DMS153 (cell line): Measurements from ENCODE around the gene TBC1D22B.
A peak's percentile ranks its signal among the peaks of the same experiment; 100 is the strongest.
"Not testable (repeated sequence)": the region's sequence is repeated elsewhere in the genome, so short reads cannot be mapped to it uniquely, and the experiment has no call there.

Experiments used
- DNase-seq: peaks from one replicate; lab custom pipeline; 2025; lab: John Stamatoyannopoulos, UW

The TBC1D22B gene

GRCh38 chr6:37303091-37303660, 45.6 kb downstream of the TBC1D22B start:
- no peak for DNase-seq

GRCh38 chr6:37303891-37304503, 46.4 kb downstream of the TBC1D22B start:
- no peak for DNase-seq

- no peak for DNase-seq
Observed at GRCh38 chr6:37304766-37305165, 47.2 kb downstream of the TBC1D22B start.

GRCh38 chr6:37305841-37306425, 48.4 kb downstream of the TBC1D22B start:
- peak; percentile 12 for DNase-seq

GRCh38 chr6:37306624-37307222, 49.2 kb downstream of the TBC1D22B start:
- DNase-seq, result no peak

GRCh38 chr6:37307484-37307883, 49.9 kb downstream of the TBC1D22B start:
- not testable (repeated sequence) for DNase-seq

GRCh38 chr6:37308069-37308815, 50.7 kb downstream of the TBC1D22B start:
- peak; percentile 87 for DNase-seq

GRCh38 chr6:37309046-37309445, 51.5 kb downstream of the TBC1D22B start:
- DNase-seq, result no peak

GRCh38 chr6:37309692-37310091, 52.1 kb downstream of the TBC1D22B start:
- no peak for DNase-seq

- DNase-seq, result no peak
Observed at GRCh38 chr6:37310966-37311365, 53.4 kb downstream of the TBC1D22B start.

- DNase-seq, result no peak
Observed at GRCh38 chr6:37311741-37312473, 54.3 kb downstream of the TBC1D22B start.

- no peak for DNase-seq
Observed at GRCh38 chr6:37313723-37314486, 56.3 kb downstream of the TBC1D22B start.

GRCh38 chr6:37314487-37315156, 57.0 kb downstream of the TBC1D22B start:
- DNase-seq, result no peak

GRCh38 chr6:37315157-37315515, 57.6 kb downstream of the TBC1D22B start:
- DNase-seq, result no peak

- DNase-seq, result no peak
Observed at GRCh38 chr6:37316071-37316470, 58.5 kb downstream of the TBC1D22B start.

- no peak for DNase-seq
Observed at GRCh38 chr6:37317312-37318038, 59.9 kb downstream of the TBC1D22B start.

GRCh38 chr6:37319156-37319555, 61.6 kb downstream of the TBC1D22B start:
- DNase-seq, result no peak

- DNase-seq, result no peak
Observed at GRCh38 chr6:37319856-37320480, 62.4 kb downstream of the TBC1D22B start.

- no peak for DNase-seq
Observed at GRCh38 chr6:37320646-37321045, 63.1 kb downstream of the TBC1D22B start.
